Endothelial cell of hepatic sinusoid (primary cell): ENCODE results near the gene CCNL1.
"Not testable (repeated sequence)": the region's sequence is repeated elsewhere in the genome, so short reads cannot be mapped to it uniquely, and the experiment has no call there.

Experiments used
- in situ Hi-C: cut with HindIII; loops from 2 replicates; pipeline ENCODE4 v1.10.0; 2017; ENCODE audit warnings: low sequenced_read_pairs

The CCNL1 gene

GRCh38 chr3:157109267-157110141, 50.4 kb downstream of the CCNL1 start:
- in situ Hi-C loops, result no loop called here

GRCh38 chr3:157107644-157108133, 52.3 kb downstream of the CCNL1 start:
- in situ Hi-C loops, result no loop called here

- in situ Hi-C loops, result no loop called here
Observed at GRCh38 chr3:157107037-157107436, 52.9 kb downstream of the CCNL1 start.

- in situ Hi-C loops, result no loop called here
Observed at GRCh38 chr3:157104928-157105652, 54.9 kb downstream of the CCNL1 start.

- in situ Hi-C loops, result no loop called here
Observed at GRCh38 chr3:157104521-157104920, 55.4 kb downstream of the CCNL1 start.

- in situ Hi-C loops, result no loop called here
Observed at GRCh38 chr3:157103860-157104259, 56.1 kb downstream of the CCNL1 start.

- in situ Hi-C loops, result no loop called here
Observed at GRCh38 chr3:157103280-157103679, 56.7 kb downstream of the CCNL1 start.

- in situ Hi-C loops, result not testable (repeated sequence)
Observed at GRCh38 chr3:157102595-157102994, 57.4 kb downstream of the CCNL1 start.

GRCh38 chr3:157102098-157102497, 57.8 kb downstream of the CCNL1 start:
- in situ Hi-C loops, result no loop called here

GRCh38 chr3:157101486-157101885, 58.5 kb downstream of the CCNL1 start:
- in situ Hi-C loops, result no loop called here

- in situ Hi-C loops, result no loop called here
Observed at GRCh38 chr3:157100608-157101396, 59.1 kb downstream of the CCNL1 start.

- in situ Hi-C loops, result no loop called here
Observed at GRCh38 chr3:157100096-157100477, 59.9 kb downstream of the CCNL1 start.

- in situ Hi-C loops, result no loop called here
Observed at GRCh38 chr3:157099326-157100095, 60.4 kb downstream of the CCNL1 start.

GRCh38 chr3:157098823-157099185, 61.1 kb downstream of the CCNL1 start:
- in situ Hi-C loops, result no loop called here

- in situ Hi-C loops, result no loop called here
Observed at GRCh38 chr3:157098121-157098822, 61.7 kb downstream of the CCNL1 start.
